Esophagus muscularis mucosa (tissue), 4 donors: Measurements from ENCODE around the gene C2CD4C. TPM values are rescaled to one million over a fixed set of nuclear protein-coding genes. Genes with fewer than 3 reads are reported as not detected.

Experiments used
- DNase-seq: peaks from one replicate; pipeline ENCODE4 v3.0.0-alpha.2; 2017; ENCODE audit errors: extremely low spot score
- H3K27ac ChIP-seq, 4 donors: fragments of 200-600 bp; sonication (generic); replicated peaks in 1 of 4; 1 replicate in 3 of 4; 2 replicates in 1 of 4; pipeline ENCODE4 v1.5.1; 2016 to 2019; ENCODE audit warnings: mild to moderate bottlenecking in 1 of 4
- H3K27me3 ChIP-seq, 4 donors: fragments of 200-600 bp; sonication (generic); one replicate each; pipeline versions ENCODE4 v1.5.1 to v1.6.0; 2016 to 2019
- H3K36me3 ChIP-seq, 4 donors: fragments of 200-600 bp; sonication (generic); one replicate each; pipeline ENCODE4 v1.5.1; 2016 to 2019
- H3K4me1 ChIP-seq, 4 donors: fragments of 200-600 bp; sonication (generic); one replicate each; pipeline ENCODE4 v1.5.1; 2016 to 2019
- H3K4me3 ChIP-seq, 4 donors: fragments of 200-600 bp; sonication (generic); 1 replicate in 2 of 4; 2 replicates in 2 of 4; pipeline ENCODE4 v1.5.1; 2016 to 2019; ENCODE audit warnings: mild to moderate bottlenecking in 4 of 4, moderate library complexity in 1 of 4
- H3K9me3 ChIP-seq, 4 donors: fragments of 200-600 bp; sonication (generic); 1 replicate in 3 of 4; 2 replicates in 1 of 4; pipeline ENCODE4 v1.5.1; 2016 to 2019
- EP300 ChIP-seq: sonication (generic); formaldehyde crosslinking; IDR thresholded peaks from one replicate; pipeline ENCODE4 v1.6.1; 2017; ENCODE audit warnings: antibody characterized with exemption
- POLR2A ChIP-seq: fragments of 450-650 bp; IDR thresholded peaks from one replicate; pipeline ENCODE4 v1.6.1; 2017; ENCODE audit warnings: antibody characterized with exemption, moderate library complexity, mild to moderate bottlenecking, low read depth
- POLR2AphosphoS5 ChIP-seq, 2 donors: sonication (generic); formaldehyde crosslinking; IDR thresholded peaks; one replicate each; pipeline ENCODE4 v1.6.1; 2017; ENCODE audit warnings: antibody characterized with exemption in 2 of 2
- WGBS: methylation state at CpG from one replicate; pipeline ENCODE4 v1.1.5; 2018; 5-methylcytosine and 5-hydroxymethylcytosine counted together
- intact Hi-C: fragments of 100-400 bp; cut with DNase I; formaldehyde crosslinking; loops from one replicate; pipeline ENCODE4 v1.15.1; 2023
- total RNA-seq, 4 donors: library from RNA; depleted of rRNA; stranded (reverse); fragments of >200 nt; gene quantifications; one replicate each; pipeline versions ENCODE4 v1.1.0 to v1.2.1, GENCODE V29; 2016
- TF ChIP-seq, protein P1 (sequence below), 3 experiments: fragments of 200-600 bp in 2 of 3; fragments of 450-650 bp in 1 of 3; sonication (generic) in 2 of 3; IDR thresholded peaks; one replicate each; pipeline ENCODE4 v1.5.1; 2017 to 2019; ENCODE audit warnings: antibody characterized with exemption in 3 of 3, mild to moderate bottlenecking in 2 of 3, moderate library complexity in 1 of 3

Gene C2CD4C
- total RNA-seq, 4 donors from 2014 or later = 0.46 to 3.7 (median 1.7) TPM

DNA sequence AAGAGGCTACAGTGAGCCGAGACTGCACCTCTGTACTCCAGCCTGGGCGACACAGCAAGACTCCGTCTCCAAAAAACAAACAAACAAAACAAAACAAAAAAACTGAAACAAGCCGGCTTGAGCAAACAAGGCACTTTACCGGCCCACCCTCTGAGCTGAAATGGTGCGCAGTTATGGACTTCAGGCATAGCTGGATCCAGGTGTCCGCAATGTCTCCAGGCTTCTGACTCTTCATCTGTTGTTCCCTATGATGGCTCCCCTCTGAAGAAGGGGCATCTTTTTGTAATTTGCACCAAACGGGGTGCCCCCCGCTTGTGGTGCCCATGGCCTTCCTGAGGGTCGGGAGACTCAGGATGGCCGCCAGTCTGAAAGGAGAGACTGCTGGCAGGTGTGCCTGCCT is 6.2 kb downstream of the C2CD4C start:
- no peak for DNase-seq
- TF ChIP-seq POLR2A (no peak), POLR2AphosphoS5 (IDR thresholded peaks at IDR 0.05) (no peak)
- TF ChIP-seq, protein P1, sequence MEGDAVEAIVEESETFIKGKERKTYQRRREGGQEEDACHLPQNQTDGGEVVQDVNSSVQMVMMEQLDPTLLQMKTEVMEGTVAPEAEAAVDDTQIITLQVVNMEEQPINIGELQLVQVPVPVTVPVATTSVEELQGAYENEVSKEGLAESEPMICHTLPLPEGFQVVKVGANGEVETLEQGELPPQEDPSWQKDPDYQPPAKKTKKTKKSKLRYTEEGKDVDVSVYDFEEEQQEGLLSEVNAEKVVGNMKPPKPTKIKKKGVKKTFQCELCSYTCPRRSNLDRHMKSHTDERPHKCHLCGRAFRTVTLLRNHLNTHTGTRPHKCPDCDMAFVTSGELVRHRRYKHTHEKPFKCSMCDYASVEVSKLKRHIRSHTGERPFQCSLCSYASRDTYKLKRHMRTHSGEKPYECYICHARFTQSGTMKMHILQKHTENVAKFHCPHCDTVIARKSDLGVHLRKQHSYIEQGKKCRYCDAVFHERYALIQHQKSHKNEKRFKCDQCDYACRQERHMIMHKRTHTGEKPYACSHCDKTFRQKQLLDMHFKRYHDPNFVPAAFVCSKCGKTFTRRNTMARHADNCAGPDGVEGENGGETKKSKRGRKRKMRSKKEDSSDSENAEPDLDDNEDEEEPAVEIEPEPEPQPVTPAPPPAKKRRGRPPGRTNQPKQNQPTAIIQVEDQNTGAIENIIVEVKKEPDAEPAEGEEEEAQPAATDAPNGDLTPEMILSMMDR (IDR thresholded peaks at IDR 0.05) = no peak
- Histone ChIP-seq H3K9me3 (no peaks in the 10 kb centered on the region), H3K36me3 (no peaks in the 10 kb centered on the region), H3K27ac (no peak overlapping the region), H3K4me1 (peaks cover 0 to 10% (median 6%) of the 10 kb centered on the region in 4 donors), H3K27me3 (peaks cover 0 to 81% (median 18%) of the 10 kb centered on the region in 4 donors), H3K4me3 (no peak overlapping the region)
- intact Hi-C loops = no loop called here
- 91% methylated on average over 9 of the region's 11 CpGs for WGBS

GRCh38 chr19:401866-402511 is 7.0 kb downstream of the C2CD4C start:
- DNase-seq = no peak
- peaks cover 0 to 79% (median 14%) of the 10 kb centered on the region in 4 donors for H3K27me3 ChIP-seq

GRCh38 chr19:400976-401865 is 7.7 kb downstream of the C2CD4C start:
- H3K4me3 ChIP-seq = peak overlapping the region in 1 of 4 donors; percentile 7
- no peak overlapping the region for H3K27ac ChIP-seq
- peaks cover 0 to 71% (median 12%) of the 10 kb centered on the region in 4 donors for H3K27me3 ChIP-seq
- no peaks in the 10 kb centered on the region for H3K36me3 ChIP-seq
- H3K4me1 ChIP-seq = peaks cover 0 to 7% (median 5%) of the 10 kb centered on the region in 4 donors
- intact Hi-C loops = no loop called here
- TF ChIP-seq, protein P1 (IDR thresholded peaks at IDR 0.05) = no peak
- TF ChIP-seq POLR2AphosphoS5 (IDR thresholded peaks at IDR 0.05) = no peak
- no peak for TF ChIP-seq EP300
- no peak for TF ChIP-seq POLR2A
- WGBS = 89% methylated on average over 16 of the region's 43 CpGs
- DNase-seq = no peak
- no peaks in the 10 kb centered on the region for H3K9me3 ChIP-seq

More at GRCh38 chr19:401866-402511, 7.0 kb downstream of the C2CD4C start:
- Histone ChIP-seq H3K9me3 (no peaks in the 10 kb centered on the region), H3K27ac (no peak overlapping the region), H3K4me1 (peaks cover 0 to 7% (median 5%) of the 10 kb centered on the region in 4 donors), H3K4me3 (peak overlapping the region; percentile 7 to 28 (median 22)), H3K36me3 (no peaks in the 10 kb centered on the region)
- intact Hi-C loops = no loop called here
- WGBS = 41% methylated on average over 21 of the region's 38 CpGs
- no peak for TF ChIP-seq POLR2AphosphoS5 (IDR thresholded peaks at IDR 0.05)
- TF ChIP-seq, protein P1 (IDR thresholded peaks at IDR 0.05) = no peak
- TF ChIP-seq EP300 = no peak
- TF ChIP-seq POLR2A = no peak

GRCh38 chr19:399370-399769 is 9.6 kb downstream of the C2CD4C start:
- TF ChIP-seq POLR2AphosphoS5 (IDR thresholded peaks at IDR 0.05) (no peak), POLR2A (no peak)
- TF ChIP-seq, protein P1 (IDR thresholded peaks at IDR 0.05) = no peak
- peaks cover 0 to 7% (median 5%) of the 10 kb centered on the region in 4 donors for H3K4me1 ChIP-seq
- DNase-seq = no peak
- H3K27ac ChIP-seq = no peak overlapping the region
- H3K4me3 ChIP-seq = no peak overlapping the region
- peaks cover 0 to 57% (median 8%) of the 10 kb centered on the region in 4 donors for H3K27me3 ChIP-seq
- H3K9me3 ChIP-seq = no peaks in the 10 kb centered on the region
- H3K36me3 ChIP-seq = no peaks in the 10 kb centered on the region
- WGBS = 77% methylated on average over 7 of the region's 9 CpGs
- intact Hi-C loops = no loop called here
